ENCODE data around the gene ZNRD2.

- TF ChIP-seq CTCF (IDR thresholded peaks at IDR 0.05) (peak; percentile 40 to 44 (median 40)), POLR2AphosphoS5 (IDR thresholded peaks at IDR 0.05) (peak in 1 of 2 donors; percentile 99), POLR2A (IDR thresholded peaks at IDR 0.05; ENCODE audit: low read depth) (peak; percentile 50)
Measured at GRCh38 chr11:65569973-65570918, at the start of gene ZNRD2.

Measured in esophagus muscularis mucosa (tissue), 3 donors.